OCI-LY7 (cell line): ENCODE measurements around the gene GOLGA3.

Experiments
- CTCF ChIP-seq: fragments of 200-600 bp; sonication (generic); conservative IDR thresholded peaks from 2 replicates; pipeline ENCODE4 v1.5.1; 2014; ENCODE audit warnings: mild to moderate bottlenecking, antibody characterized with exemption, low read length, moderate library complexity, mixed read lengths
- EZH2phosphoT487 ChIP-seq: fragments of 200-600 bp; sonication (generic); IDR thresholded peaks from 2 replicates; pipeline ENCODE4 v1.6.1; 2018; ENCODE audit warnings: low read depth, borderline replicate concordance, mild to moderate bottlenecking, mixed run types, antibody characterized with exemption, low read length, moderate library complexity, mixed read lengths

GRCh38 chr12:132814232-132814631, 14.4 kb downstream of the GOLGA3 start:
- TF ChIP-seq EZH2phosphoT487 (no peak), CTCF (no peak)
